ENCODE results near the gene HLA-B. TPM values are rescaled to one million over a fixed set of nuclear protein-coding genes. Genes with fewer than 3 reads are reported as not detected.

Gene HLA-B
- total RNA-seq, 1 donor from 2014 or later, result 1,456 TPM

GRCh38 chr6:31352310-31352682 lies 4.7 kb downstream of the HLA-B start:
- no peak for DNase-seq

GRCh38 chr6:31351401-31352309 lies 5.3 kb downstream of the HLA-B start:
- DNase-seq, result no peak

GRCh38 chr6:31351033-31351380 lies 6.0 kb downstream of the HLA-B start:
- DNase-seq, result no peak

- DNase-seq, result no peak
These were observed 6.6 kb downstream of the HLA-B start for GRCh38 chr6:31350196-31351032.

GRCh38 chr6:31349301-31349700 lies 7.7 kb downstream of the HLA-B start:
- no peak for DNase-seq

GRCh38 chr6:31345026-31345730 lies 11.8 kb downstream of the HLA-B start:
- DNase-seq, result no peak

- no peak for DNase-seq
These were observed 16.8 kb downstream of the HLA-B start for GRCh38 chr6:31340228-31340627.

GRCh38 chr6:31339210-31339609 lies 17.8 kb downstream of the HLA-B start:
- DNase-seq, result no peak

- DNase-seq, result peak; percentile 11
These were observed 20.0 kb downstream of the HLA-B start for GRCh38 chr6:31336896-31337496.

- no peak for DNase-seq
These were observed 24.1 kb downstream of the HLA-B start for GRCh38 chr6:31332637-31333602.

- DNase-seq, result no peak
These were observed 28.5 kb downstream of the HLA-B start for GRCh38 chr6:31328355-31328960.

- DNase-seq, result no peak
These were observed 35.2 kb downstream of the HLA-B start for GRCh38 chr6:31321820-31322219.

GRCh38 chr6:31321005-31321707 lies 35.8 kb downstream of the HLA-B start:
- no peak for DNase-seq

GRCh38 chr6:31317036-31317435 lies 39.9 kb downstream of the HLA-B start:
- DNase-seq, result no peak

- no peak for DNase-seq
These were observed 47.3 kb downstream of the HLA-B start for GRCh38 chr6:31309641-31310040.

- no peak for DNase-seq
These were observed 48.2 kb downstream of the HLA-B start for GRCh38 chr6:31308845-31309175.

- DNase-seq, result no peak
These were observed 48.7 kb downstream of the HLA-B start for GRCh38 chr6:31308050-31308844.

GRCh38 chr6:31307669-31308049 lies 49.3 kb downstream of the HLA-B start:
- DNase-seq, result no peak

- no peak for DNase-seq
These were observed 51.2 kb downstream of the HLA-B start for GRCh38 chr6:31305703-31306219.
